Neural progenitor cell (in vitro differentiated cells): ENCODE measurements around the gene PPP1R3G. TPM values are rescaled to one million over a fixed set of nuclear protein-coding genes. Genes with fewer than 3 reads are reported as not detected.

Source experiments
- DNase-seq: peaks from one replicate; pipeline ENCODE4 v3.0.0-alpha.2; 2016; ENCODE audit warnings: low spot score
- H2AFZ ChIP-seq: fragments of 200-600 bp; sonication (generic); replicated peaks from 2 replicates; pipeline ENCODE4 v1.6.1; 2016; ENCODE audit warnings: antibody characterized with exemption
- H3F3A ChIP-seq: fragments of 200-600 bp; sonication (generic); 2 replicates; pipeline ENCODE4 v1.6.1; 2016; ENCODE audit warnings: antibody characterized with exemption, low read depth
- H3K27ac ChIP-seq: fragments of 200-600 bp; sonication (generic); 2 replicates; pipeline ENCODE4 v1.5.1; 2016; ENCODE audit warnings: mild to moderate bottlenecking
- H3K27me3 ChIP-seq: fragments of 200-600 bp; sonication (generic); 2 replicates; pipeline ENCODE4 v1.6.1; 2016; ENCODE audit warnings: mild to moderate bottlenecking, moderate library complexity
- H3K36me3 ChIP-seq: fragments of 200-600 bp; sonication (generic); 2 replicates; pipeline ENCODE4 v1.5.1; 2016
- H3K4me1 ChIP-seq: fragments of 200-600 bp; sonication (generic); 2 replicates; pipeline ENCODE4 v1.6.1; 2016; ENCODE audit warnings: mixed run types
- H3K4me2 ChIP-seq: fragments of 200-600 bp; sonication (generic); 2 replicates; pipeline ENCODE4 v1.6.1; 2016
- H3K4me3 ChIP-seq: fragments of 200-600 bp; sonication (generic); 2 replicates; pipeline ENCODE4 v1.5.1; 2016
- H3K79me2 ChIP-seq: fragments of 200-600 bp; sonication (generic); 2 replicates; pipeline ENCODE4 v1.6.1; 2016; ENCODE audit warnings: low read depth
- H3K9ac ChIP-seq: fragments of 200-600 bp; sonication (generic); 2 replicates; pipeline ENCODE4 v1.6.1; 2016
- H3K9me3 ChIP-seq: fragments of 200-600 bp; sonication (generic); 2 replicates; pipeline ENCODE4 v1.5.1; 2016; ENCODE audit warnings: low read depth
- H4K20me1 ChIP-seq: fragments of 200-600 bp; sonication (generic); 2 replicates; pipeline ENCODE4 v1.6.1; 2016; ENCODE audit warnings: low read depth
- H3K27ac Mint-ChIP-seq: 3 replicates; pipeline ENCODE4 v1.8.0; 2021; ENCODE audit warnings: mixed read lengths
- H3K27me3 Mint-ChIP-seq: 2 replicates; pipeline ENCODE4 v1.8.0; 2022; ENCODE audit warnings: low read depth, mild to moderate bottlenecking, inconsistent platforms, moderate library complexity, mixed read lengths; ENCODE audit not compliant: insufficient read depth
- H3K36me3 Mint-ChIP-seq: 3 replicates; pipeline ENCODE4 v1.8.0; 2021; ENCODE audit warnings: mixed read lengths
- H3K4me1 Mint-ChIP-seq: 3 replicates; pipeline ENCODE4 v1.8.0; 2021; ENCODE audit warnings: mixed read lengths
- H3K4me3 Mint-ChIP-seq: 3 replicates; pipeline ENCODE4 v1.8.0; 2021; ENCODE audit warnings: mild to moderate bottlenecking, moderate library complexity, mixed read lengths
- H3K9me3 Mint-ChIP-seq: 3 replicates; pipeline ENCODE4 v1.8.0; 2020; ENCODE audit warnings: mixed read lengths
- CTCF ChIP-seq: fragments of 200-600 bp; sonication (generic); IDR thresholded peaks from 2 replicates; pipeline ENCODE4 v1.5.1; 2017; ENCODE audit warnings: antibody characterized with exemption, mild to moderate bottlenecking
- EZH2 ChIP-seq: fragments of 200-600 bp; sonication (generic); IDR thresholded peaks from 2 replicates; pipeline ENCODE4 v1.6.1; 2017; ENCODE audit warnings: antibody characterized with exemption, mild to moderate bottlenecking, moderate library complexity
- EZH2phosphoT487 ChIP-seq: fragments of 200-600 bp; sonication (generic); IDR thresholded peaks from 2 replicates; pipeline ENCODE4 v1.6.1; 2017; ENCODE audit warnings: antibody characterized with exemption
- total RNA-seq: library from RNA; depleted of rRNA; stranded (reverse); fragments of >200 nt; gene quantifications from 2 replicates; pipeline ENCODE4 v1.2.3, GENCODE V29; 2015; ENCODE audit warnings: low replicate concordance

The PPP1R3G gene
- total RNA-seq, 1 donor from 2014 or later, result 0.36 TPM

- H3K4me2 ChIP-seq, result no peak overlapping the region
- H3K4me1 Mint-ChIP-seq, result no peaks in the 10 kb centered on the region
- no peaks in the 10 kb centered on the region for H3K36me3 ChIP-seq
- TF ChIP-seq CTCF (no peak), EZH2 (no peak), EZH2phosphoT487 (no peak)
- H3K4me1 ChIP-seq, result no peaks in the 10 kb centered on the region
- no peak overlapping the region for H3K27ac Mint-ChIP-seq
- no peaks in the 10 kb centered on the region for H3K79me2 ChIP-seq
- no peak overlapping the region for H2AFZ ChIP-seq
- no peak for DNase-seq
- no peaks in the 10 kb centered on the region for H3K36me3 Mint-ChIP-seq
- H3K4me3 Mint-ChIP-seq, result no peak overlapping the region
- H3K9me3 ChIP-seq, result no peaks in the 10 kb centered on the region
- peaks cover 4% of the 10 kb centered on the region for H3K27me3 Mint-ChIP-seq
- no peaks in the 10 kb centered on the region for H3K9me3 Mint-ChIP-seq
- no peaks in the 10 kb centered on the region for H3F3A ChIP-seq
- H4K20me1 ChIP-seq, result no peaks in the 10 kb centered on the region
- no peak overlapping the region for H3K9ac ChIP-seq
- H3K4me3 ChIP-seq, result no peak overlapping the region
- H3K27ac ChIP-seq, result no peak overlapping the region
- peaks cover under 1% of the 10 kb centered on the region for H3K27me3 ChIP-seq
Measured at GRCh38 chr6:5095236-5095635, 10.1 kb downstream of the PPP1R3G start.

- no peak overlapping the region for H3K9ac ChIP-seq
- H3K36me3 ChIP-seq, result no peaks in the 10 kb centered on the region
- no peaks in the 10 kb centered on the region for H3K36me3 Mint-ChIP-seq
- peaks cover 4% of the 10 kb centered on the region for H3K27me3 Mint-ChIP-seq
- no peaks in the 10 kb centered on the region for H3K9me3 Mint-ChIP-seq
- TF ChIP-seq EZH2phosphoT487 (no peak), CTCF (no peak), EZH2 (no peak)
- no peak overlapping the region for H3K27ac ChIP-seq
- H4K20me1 ChIP-seq, result no peaks in the 10 kb centered on the region
- no peaks in the 10 kb centered on the region for H3K9me3 ChIP-seq
- no peak overlapping the region for H3K4me3 Mint-ChIP-seq
- DNase-seq, result no peak
- no peaks in the 10 kb centered on the region for H3K27me3 ChIP-seq
- H2AFZ ChIP-seq, result no peak overlapping the region
- H3K4me2 ChIP-seq, result no peak overlapping the region
- no peaks in the 10 kb centered on the region for H3K4me1 ChIP-seq
- no peaks in the 10 kb centered on the region for H3K4me1 Mint-ChIP-seq
- no peak overlapping the region for H3K4me3 ChIP-seq
- H3K79me2 ChIP-seq, result no peaks in the 10 kb centered on the region
- no peaks in the 10 kb centered on the region for H3F3A ChIP-seq
- no peak overlapping the region for H3K27ac Mint-ChIP-seq
Measured at GRCh38 chr6:5096482-5096881, 11.3 kb downstream of the PPP1R3G start.

GRCh38 chr6:5098501-5099270 is 13.5 kb downstream of the PPP1R3G start:
- Histone ChIP-seq H2AFZ (no peak overlapping the region), H3K9ac (no peak overlapping the region), H3F3A (no peaks in the 10 kb centered on the region), H3K4me3 (no peak overlapping the region), H3K27me3 (no peaks in the 10 kb centered on the region), H3K79me2 (no peaks in the 10 kb centered on the region), H3K4me1 (no peaks in the 10 kb centered on the region), H3K27ac (no peak overlapping the region), H3K4me2 (no peak overlapping the region), H3K36me3 (no peaks in the 10 kb centered on the region), H3K9me3 (no peaks in the 10 kb centered on the region), H4K20me1 (no peaks in the 10 kb centered on the region)
- no peaks in the 10 kb centered on the region for H3K4me1 Mint-ChIP-seq
- H3K27ac Mint-ChIP-seq, result no peak overlapping the region
- no peak overlapping the region for H3K4me3 Mint-ChIP-seq
- DNase-seq, result no peak
- peaks cover 4% of the 10 kb centered on the region for H3K27me3 Mint-ChIP-seq
- no peaks in the 10 kb centered on the region for H3K9me3 Mint-ChIP-seq
- TF ChIP-seq CTCF, result no peak
- TF ChIP-seq EZH2, result no peak
- TF ChIP-seq EZH2phosphoT487, result no peak
- H3K36me3 Mint-ChIP-seq, result no peaks in the 10 kb centered on the region
